ENCODE measurements around the gene SHB.

SHB gene

GRCh38 chr9:37876376-37876775, 192.7 kb downstream of the SHB start:
- DNase-seq = no peak

DNA sequence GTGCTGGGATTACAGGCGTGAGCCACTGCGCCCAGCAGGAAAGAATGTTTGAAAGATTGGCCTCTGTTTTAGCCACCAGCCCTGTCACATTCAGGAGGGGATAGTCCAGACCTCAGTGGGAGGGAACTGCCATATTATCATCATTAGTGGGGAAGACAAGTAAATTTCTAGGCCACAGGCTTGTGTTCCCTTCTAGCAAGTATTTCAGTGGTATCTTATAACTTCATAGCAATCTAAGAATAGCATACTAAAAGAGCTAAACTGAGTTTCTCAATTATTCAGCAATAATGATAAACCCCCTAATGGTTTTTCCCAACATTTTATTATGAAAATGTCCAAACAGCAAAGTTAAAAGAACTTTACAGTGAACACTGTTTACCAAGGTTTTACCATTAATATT, 195.1 kb downstream of the SHB start:
- DNase-seq = no peak

DNA sequence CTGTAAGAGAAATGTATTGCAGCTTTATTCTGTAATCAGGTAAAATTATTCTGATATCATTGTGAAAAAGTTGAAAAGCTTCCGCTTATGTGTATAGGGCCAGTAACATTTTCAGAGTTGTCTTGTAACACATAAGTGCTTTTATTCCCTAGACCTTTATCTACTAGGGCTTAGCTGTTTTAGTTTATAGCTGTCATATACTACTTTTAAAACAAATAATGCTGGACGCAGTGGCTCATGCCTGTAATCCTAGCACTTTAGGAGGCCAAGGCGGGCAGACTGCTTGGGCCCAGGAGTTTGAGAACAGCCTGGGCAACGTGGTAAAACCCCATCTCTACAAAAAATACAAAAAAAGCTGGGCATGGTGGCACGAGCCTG, 198.2 kb downstream of the SHB start:
- no peak for DNase-seq

DNA sequence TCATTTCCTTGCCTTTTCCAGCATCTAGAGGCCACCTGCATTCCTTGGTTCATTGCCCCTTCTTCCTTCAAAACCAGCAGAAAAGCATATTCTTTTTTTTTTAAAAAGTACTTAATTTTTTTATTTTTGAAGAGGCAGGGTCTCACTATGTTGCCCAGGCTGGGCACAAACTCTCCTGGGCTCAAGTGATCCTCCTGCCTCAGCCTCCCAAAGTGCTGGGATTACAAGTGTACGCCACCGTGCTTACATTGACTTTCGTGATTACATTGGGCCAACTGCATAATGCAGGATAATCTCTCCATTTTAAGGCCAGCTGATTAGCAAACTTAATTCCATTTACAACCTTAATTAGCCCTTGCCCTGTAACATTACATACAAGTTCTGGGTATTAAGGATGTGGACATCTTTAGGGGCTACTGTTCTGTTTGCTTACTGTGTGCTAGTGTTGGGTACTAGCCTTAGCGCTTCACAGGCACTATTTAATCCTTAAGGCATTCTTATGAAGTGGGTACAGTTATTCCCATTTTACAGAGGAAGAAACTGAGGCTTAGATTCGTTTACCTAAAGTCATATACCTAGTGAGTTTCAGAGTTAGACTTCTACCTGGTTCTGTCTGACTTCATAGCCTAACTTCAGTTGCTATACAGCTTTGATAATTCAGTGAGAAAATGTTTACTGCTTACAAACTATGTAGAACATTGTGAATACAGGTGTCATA, 198.8 kb downstream of the SHB start:
- no peak for DNase-seq

Data from NCI-H1048 (cell line).